Measurements from ENCODE around the gene COL26A1. TPM values are rescaled to one million over a fixed set of nuclear protein-coding genes. Genes with fewer than 3 reads are reported as not detected.

COL26A1 gene
- total RNA-seq, 1 experiment from 2014 or later = 0.20 TPM

DNA sequence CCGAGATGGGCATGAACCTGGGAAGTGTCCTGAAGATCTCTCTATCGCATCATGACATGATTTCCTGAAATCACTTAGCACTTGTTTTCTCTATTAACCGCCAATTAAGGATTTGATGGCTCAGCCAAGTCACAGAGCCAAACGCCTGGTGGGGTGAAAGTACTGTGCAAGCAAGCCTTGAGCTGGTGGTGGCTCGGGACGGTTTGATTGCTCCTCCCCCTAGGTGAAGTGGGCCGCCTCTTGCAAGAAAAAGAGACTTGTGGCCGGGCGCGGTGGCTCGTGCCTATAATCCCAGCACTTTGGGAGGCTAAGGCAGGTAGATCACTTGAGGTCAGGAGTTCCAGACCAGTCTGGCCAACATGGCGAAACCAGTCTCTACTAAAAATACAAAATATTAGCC, 50.3 kb downstream of the COL26A1 start:
- Histone ChIP-seq H4K20me1 (ENCODE audit: insufficient read depth) (no peaks in the 10 kb centered on the region), H3K36me3 (ENCODE audit: low read depth) (no peaks in the 10 kb centered on the region), H3K4me2 (no peak overlapping the region), H3K9me3 (ENCODE audit: insufficient read depth, low read depth) (no peaks in the 10 kb centered on the region), H3K4me3 (no peak overlapping the region), H3K9me2 (ENCODE audit: insufficient read depth) (no peaks in the 10 kb centered on the region), H3K27ac (no peak overlapping the region), H3K27me3 (ENCODE audit: insufficient read depth, low read depth) (peaks cover 21% of the 10 kb centered on the region), H3K79me2 (ENCODE audit: low read depth) (no peaks in the 10 kb centered on the region), H3K4me1 (replicated peaks; ENCODE audit: insufficient read depth) (no peaks in the 10 kb centered on the region), H3F3A (ENCODE audit: insufficient read depth, low read depth) (no peaks in the 10 kb centered on the region), H2AFZ (no peak overlapping the region)
- intact Hi-C loops (cut with micrococcal nuclease; ENCODE audit: unreplicated experiment) = loop anchor here (5.0 kb wide), 1 partner anchor 51 kb away; the partner anchor contains the start of gene COL26A1
- ChIA-PET CTCF (no interaction called here), POLR2A (ENCODE audit: unreplicated experiment) (interaction anchor here (0.6 kb wide), 1 partner anchor 774 kb away, joined by 6 read pairs; no protein-coding TSS in a partner anchor)
- TF ChIP-seq EZH2 (IDR thresholded peaks at IDR 0.05; ENCODE audit: low read depth) = no peak
- BruUV-seq (replicated peaks) = no TSS peak
- DNase-seq = no peak

DNA sequence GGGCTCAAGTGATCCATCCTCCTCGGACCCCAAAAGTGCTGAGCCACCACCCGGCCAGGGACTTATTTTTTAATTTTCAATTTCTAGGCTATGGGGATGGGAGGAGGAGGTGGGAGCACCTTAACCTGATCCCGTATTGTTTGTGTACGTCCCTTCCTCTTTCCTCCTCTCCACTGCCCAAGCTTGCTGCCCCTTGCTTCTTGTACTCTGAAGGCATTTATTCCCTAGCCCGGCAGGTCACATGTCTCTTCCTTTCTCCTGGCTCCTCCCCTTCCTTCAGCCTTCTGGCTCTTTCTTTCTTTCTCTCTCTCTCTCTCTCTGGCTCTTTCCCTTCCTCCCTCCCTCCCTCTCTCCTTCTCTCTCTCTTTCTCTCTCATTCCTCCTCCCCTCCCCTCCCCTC, 56.0 kb downstream of the COL26A1 start:
- Histone ChIP-seq H2AFZ (no peak overlapping the region), H3K79me2 (ENCODE audit: low read depth) (no peaks in the 10 kb centered on the region), H3K27me3 (ENCODE audit: insufficient read depth, low read depth) (peaks cover 16% of the 10 kb centered on the region), H4K20me1 (ENCODE audit: insufficient read depth) (no peaks in the 10 kb centered on the region), H3K27ac (no peak overlapping the region), H3F3A (ENCODE audit: insufficient read depth, low read depth) (no peaks in the 10 kb centered on the region), H3K36me3 (ENCODE audit: low read depth) (no peaks in the 10 kb centered on the region), H3K4me2 (no peak overlapping the region), H3K4me1 (replicated peaks; ENCODE audit: insufficient read depth) (no peaks in the 10 kb centered on the region), H3K4me3 (no peak overlapping the region), H3K9me2 (ENCODE audit: insufficient read depth) (no peaks in the 10 kb centered on the region), H3K9me3 (ENCODE audit: insufficient read depth, low read depth) (no peaks in the 10 kb centered on the region)
- CTCF ChIA-PET = no interaction called here
- BruUV-seq (replicated peaks) = no TSS peak
- intact Hi-C loops (cut with micrococcal nuclease; ENCODE audit: unreplicated experiment) = no loop called here
- DNase-seq = no peak
- POLR2A ChIA-PET (ENCODE audit: unreplicated experiment) = interaction anchor here (0.6 kb wide), 1 partner anchor 90 kb away, joined by 7 read pairs; no protein-coding TSS in a partner anchor
- no peak for TF ChIP-seq EZH2 (IDR thresholded peaks at IDR 0.05; ENCODE audit: low read depth)
- TF ChIP-seq, protein P1, sequence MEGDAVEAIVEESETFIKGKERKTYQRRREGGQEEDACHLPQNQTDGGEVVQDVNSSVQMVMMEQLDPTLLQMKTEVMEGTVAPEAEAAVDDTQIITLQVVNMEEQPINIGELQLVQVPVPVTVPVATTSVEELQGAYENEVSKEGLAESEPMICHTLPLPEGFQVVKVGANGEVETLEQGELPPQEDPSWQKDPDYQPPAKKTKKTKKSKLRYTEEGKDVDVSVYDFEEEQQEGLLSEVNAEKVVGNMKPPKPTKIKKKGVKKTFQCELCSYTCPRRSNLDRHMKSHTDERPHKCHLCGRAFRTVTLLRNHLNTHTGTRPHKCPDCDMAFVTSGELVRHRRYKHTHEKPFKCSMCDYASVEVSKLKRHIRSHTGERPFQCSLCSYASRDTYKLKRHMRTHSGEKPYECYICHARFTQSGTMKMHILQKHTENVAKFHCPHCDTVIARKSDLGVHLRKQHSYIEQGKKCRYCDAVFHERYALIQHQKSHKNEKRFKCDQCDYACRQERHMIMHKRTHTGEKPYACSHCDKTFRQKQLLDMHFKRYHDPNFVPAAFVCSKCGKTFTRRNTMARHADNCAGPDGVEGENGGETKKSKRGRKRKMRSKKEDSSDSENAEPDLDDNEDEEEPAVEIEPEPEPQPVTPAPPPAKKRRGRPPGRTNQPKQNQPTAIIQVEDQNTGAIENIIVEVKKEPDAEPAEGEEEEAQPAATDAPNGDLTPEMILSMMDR (conservative IDR thresholded peaks at IDR 0.05) = no peak

DNA sequence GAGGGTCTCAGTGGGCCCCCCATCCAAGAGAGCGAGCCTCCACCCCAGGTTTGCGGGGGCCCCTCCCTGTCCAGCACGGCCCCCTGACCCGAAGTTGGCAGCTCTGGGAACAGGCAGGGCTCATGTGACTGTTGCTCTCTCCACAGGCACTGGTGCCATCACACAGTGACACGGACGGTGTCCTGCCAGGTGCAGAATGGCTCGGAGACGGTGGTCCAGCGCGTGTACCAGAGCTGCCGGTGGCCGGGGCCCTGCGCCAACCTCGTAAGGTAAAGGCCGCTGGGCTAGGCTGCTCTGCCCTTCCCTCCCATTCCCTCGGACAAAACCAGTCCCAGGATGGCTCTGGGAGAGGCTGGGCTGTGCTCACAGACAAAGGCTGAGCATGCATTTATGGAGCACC, 57.2 kb downstream of the COL26A1 start:
- no peak overlapping the region for H3K27ac ChIP-seq
- POLR2A ChIA-PET (ENCODE audit: unreplicated experiment) = no interaction called here
- peaks cover 26% of the 10 kb centered on the region for H3K27me3 ChIP-seq (ENCODE audit: insufficient read depth, low read depth)
- H3K9me3 ChIP-seq (ENCODE audit: insufficient read depth, low read depth) = no peaks in the 10 kb centered on the region
- no peaks in the 10 kb centered on the region for H3K36me3 ChIP-seq (ENCODE audit: low read depth)
- TF ChIP-seq, protein P1 (conservative IDR thresholded peaks at IDR 0.05) = no peak
- no peak for TF ChIP-seq EZH2 (IDR thresholded peaks at IDR 0.05; ENCODE audit: low read depth)
- no peak overlapping the region for H3K4me2 ChIP-seq
- no peaks in the 10 kb centered on the region for H3K4me1 ChIP-seq (replicated peaks; ENCODE audit: insufficient read depth)
- H3K9me2 ChIP-seq (ENCODE audit: insufficient read depth) = no peaks in the 10 kb centered on the region
- no peak overlapping the region for H3K4me3 ChIP-seq
- CTCF ChIA-PET = no interaction called here
- no peaks in the 10 kb centered on the region for H3F3A ChIP-seq (ENCODE audit: insufficient read depth, low read depth)
- intact Hi-C loops (cut with micrococcal nuclease; ENCODE audit: unreplicated experiment) = no loop called here
- no peak for DNase-seq
- H3K79me2 ChIP-seq (ENCODE audit: low read depth) = no peaks in the 10 kb centered on the region
- no peaks in the 10 kb centered on the region for H4K20me1 ChIP-seq (ENCODE audit: insufficient read depth)
- BruUV-seq (replicated peaks) = no TSS peak
- H2AFZ ChIP-seq = no peak overlapping the region

DNA sequence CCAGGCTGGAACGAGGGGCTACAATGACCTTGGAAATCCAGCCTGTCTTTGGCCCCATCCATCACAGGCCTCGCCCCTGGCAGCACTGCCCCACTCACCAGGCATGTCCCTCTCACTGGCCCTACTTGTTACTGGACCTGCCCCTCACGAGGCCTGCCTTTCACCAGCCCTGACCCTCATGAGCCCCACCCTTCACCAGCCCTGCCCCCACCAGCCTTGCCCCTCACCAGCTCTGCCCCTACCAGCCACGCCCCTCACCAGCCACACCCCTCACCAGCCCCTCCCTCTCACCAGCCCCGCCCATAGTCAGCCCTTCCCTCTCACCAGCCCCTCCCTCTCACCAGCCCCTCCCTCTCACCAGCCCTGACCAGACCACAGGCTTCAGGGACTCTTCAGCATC, 57.8 kb downstream of the COL26A1 start:
- Histone ChIP-seq H3F3A (ENCODE audit: insufficient read depth, low read depth) (no peaks in the 10 kb centered on the region), H3K4me3 (no peak overlapping the region), H3K27ac (no peak overlapping the region), H3K9me3 (ENCODE audit: insufficient read depth, low read depth) (no peaks in the 10 kb centered on the region), H2AFZ (no peak overlapping the region), H3K36me3 (ENCODE audit: low read depth) (no peaks in the 10 kb centered on the region), H3K4me1 (replicated peaks; ENCODE audit: insufficient read depth) (no peaks in the 10 kb centered on the region), H4K20me1 (ENCODE audit: insufficient read depth) (no peaks in the 10 kb centered on the region), H3K4me2 (no peak overlapping the region), H3K79me2 (ENCODE audit: low read depth) (no peaks in the 10 kb centered on the region), H3K27me3 (ENCODE audit: insufficient read depth, low read depth) (peaks cover 27% of the 10 kb centered on the region), H3K9me2 (ENCODE audit: insufficient read depth) (no peaks in the 10 kb centered on the region)
- DNase-seq = no peak
- CTCF ChIA-PET = no interaction called here
- TF ChIP-seq, protein P1 (conservative IDR thresholded peaks at IDR 0.05) = no peak
- no peak for TF ChIP-seq EZH2 (IDR thresholded peaks at IDR 0.05; ENCODE audit: low read depth)
- BruUV-seq (replicated peaks) = no TSS peak
- POLR2A ChIA-PET (ENCODE audit: unreplicated experiment) = no interaction called here
- intact Hi-C loops (cut with micrococcal nuclease; ENCODE audit: unreplicated experiment) = no loop called here

Data from PC-9 (cell line).